DOHH2 (cell line): ENCODE results near the gene CCDC152.

ENCODE experiments used
- CTCF ChIP-seq: fragments of 200-600 bp; sonication (generic); IDR thresholded peaks from one replicate; pipeline ENCODE4 v1.5.1; 2014; ENCODE audit warnings: antibody characterized with exemption, mild to moderate bottlenecking, low read depth, low read length; ENCODE audit not compliant: poor library complexity, severe bottlenecking
- EZH2phosphoT487 ChIP-seq: fragments of 200-600 bp; sonication (generic); IDR thresholded peaks from 2 replicates; pipeline ENCODE4 v1.6.1; 2017; ENCODE audit warnings: borderline replicate concordance, mild to moderate bottlenecking, antibody characterized with exemption, low read length, moderate library complexity, mixed read lengths

- TF ChIP-seq CTCF (no peak), EZH2phosphoT487 (no peak)
These were observed 54.4 kb downstream of the CCDC152 start for GRCh38 chr5:42810834-42811590.
